ENCODE measurements around the gene MALL.
"Not testable (repeated sequence)": the region's sequence is repeated elsewhere in the genome, so short reads cannot be mapped to it uniquely, and the experiment has no call there.

The MALL gene

GRCh38 chr2:110103061-110103961, 12.3 kb downstream of the MALL start:
- no peaks in the 10 kb centered on the region for H3K9me3 ChIP-seq (ENCODE audit: low read depth, low read length)
- no peak overlapping the region for H3K9ac ChIP-seq (ENCODE audit: insufficient read length)
- no peak overlapping the region for H3K27ac ChIP-seq
- no peak for DNase-seq (ENCODE audit: low read depth, low spot score)
- TF ChIP-seq POLR2AphosphoS5 (IDR thresholded peaks at IDR 0.05; ENCODE audit: borderline replicate concordance, low read depth, low read length): no peak
- no peak for TF ChIP-seq EZH2 (IDR thresholded peaks at IDR 0.05)
- TF ChIP-seq FOXP2 (optimal IDR thresholded peaks at IDR 0.05; ENCODE audit: control extremely low read depth, extremely low read length, insufficient read depth): no peak
- H3K36me3 ChIP-seq (ENCODE audit: insufficient read depth, low read length): no peaks in the 10 kb centered on the region
- no peak overlapping the region for H3K4me3 ChIP-seq

GRCh38 chr2:110101901-110102803, 13.5 kb downstream of the MALL start:
- DNase-seq (ENCODE audit: low read depth, low spot score): no peak

GRCh38 chr2:110101280-110101844, 14.3 kb downstream of the MALL start:
- H3K4me3 ChIP-seq: no peak overlapping the region
- no peak overlapping the region for H3K9ac ChIP-seq (ENCODE audit: insufficient read length)
- no peak overlapping the region for H3K27ac ChIP-seq
- H3K9me3 ChIP-seq (ENCODE audit: low read depth, low read length): no peaks in the 10 kb centered on the region
- TF ChIP-seq POLR2AphosphoS5 (IDR thresholded peaks at IDR 0.05; ENCODE audit: borderline replicate concordance, low read depth, low read length): no peak
- no peak for TF ChIP-seq EZH2 (IDR thresholded peaks at IDR 0.05)
- no peak for TF ChIP-seq FOXP2 (optimal IDR thresholded peaks at IDR 0.05; ENCODE audit: control extremely low read depth, extremely low read length, insufficient read depth)
- no peak for DNase-seq (ENCODE audit: low read depth, low spot score)
- no peaks in the 10 kb centered on the region for H3K36me3 ChIP-seq (ENCODE audit: insufficient read depth, low read length)

More at GRCh38 chr2:110101901-110102803, 13.5 kb downstream of the MALL start:
- Histone ChIP-seq H3K4me3 (no peak overlapping the region), H3K9ac (ENCODE audit: insufficient read length) (no peak overlapping the region), H3K36me3 (ENCODE audit: insufficient read depth, low read length) (no peaks in the 10 kb centered on the region), H3K9me3 (ENCODE audit: low read depth, low read length) (no peaks in the 10 kb centered on the region), H3K27ac (no peak overlapping the region)
- TF ChIP-seq EZH2 (IDR thresholded peaks at IDR 0.05) (no peak), POLR2AphosphoS5 (IDR thresholded peaks at IDR 0.05; ENCODE audit: borderline replicate concordance, low read depth, low read length) (no peak), FOXP2 (optimal IDR thresholded peaks at IDR 0.05; ENCODE audit: control extremely low read depth, extremely low read length, insufficient read depth) (no peak)

DNA sequence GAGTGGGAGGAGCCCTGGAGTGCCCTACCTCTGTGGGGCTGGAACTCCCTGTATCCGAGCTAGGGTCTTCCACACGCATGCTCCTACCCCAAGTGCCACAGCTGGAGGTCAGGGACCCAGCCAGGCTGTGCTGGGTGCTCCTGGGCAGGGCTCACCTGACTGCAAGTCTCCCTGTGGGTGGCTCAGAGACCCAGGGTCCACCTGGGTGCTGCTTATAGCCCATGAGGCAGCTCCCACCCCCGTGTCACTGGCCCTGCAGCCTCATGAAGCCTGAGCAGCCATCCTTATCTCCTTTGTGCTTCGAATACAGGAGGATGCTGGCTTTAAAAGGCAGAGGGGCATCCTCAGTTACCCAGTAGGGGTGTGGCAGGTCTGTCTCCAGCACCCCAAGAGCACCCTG, 14.7 kb downstream of the MALL start:
- H3K36me3 ChIP-seq (ENCODE audit: insufficient read depth, low read length); H3K9me3 ChIP-seq (ENCODE audit: low read depth, low read length); H3K27ac ChIP-seq; DNase-seq (ENCODE audit: low read depth, low spot score); H3K4me3 ChIP-seq; H3K9ac ChIP-seq (ENCODE audit: insufficient read length): not testable (repeated sequence)

GRCh38 chr2:110100480-110100879, 15.1 kb downstream of the MALL start:
- TF ChIP-seq FOXP2 (optimal IDR thresholded peaks at IDR 0.05; ENCODE audit: control extremely low read depth, extremely low read length, insufficient read depth): no peak
- TF ChIP-seq EZH2 (IDR thresholded peaks at IDR 0.05): no peak
- no peak for TF ChIP-seq POLR2AphosphoS5 (IDR thresholded peaks at IDR 0.05; ENCODE audit: borderline replicate concordance, low read depth, low read length)
- Histone ChIP-seq H3K4me3 (no peak overlapping the region), H3K9ac (ENCODE audit: insufficient read length) (no peak overlapping the region), H3K9me3 (ENCODE audit: low read depth, low read length) (no peaks in the 10 kb centered on the region), H3K36me3 (ENCODE audit: insufficient read depth, low read length) (no peaks in the 10 kb centered on the region), H3K27ac (no peak overlapping the region)
- no peak for DNase-seq (ENCODE audit: low read depth, low spot score)

- H3K27ac ChIP-seq: no peak overlapping the region
- H3K9me3 ChIP-seq (ENCODE audit: low read depth, low read length): no peaks in the 10 kb centered on the region
- no peaks in the 10 kb centered on the region for H3K36me3 ChIP-seq (ENCODE audit: insufficient read depth, low read length)
- H3K9ac ChIP-seq (ENCODE audit: insufficient read length): no peak overlapping the region
- H3K4me3 ChIP-seq: no peak overlapping the region
- no peak for DNase-seq (ENCODE audit: low read depth, low spot score)
- TF ChIP-seq FOXP2 (optimal IDR thresholded peaks at IDR 0.05; ENCODE audit: control extremely low read depth, extremely low read length, insufficient read depth) (no peak), EZH2 (IDR thresholded peaks at IDR 0.05) (no peak), POLR2AphosphoS5 (IDR thresholded peaks at IDR 0.05; ENCODE audit: borderline replicate concordance, low read depth, low read length) (no peak)
Measured at GRCh38 chr2:110099471-110100225, 16.0 kb downstream of the MALL start.

DNA sequence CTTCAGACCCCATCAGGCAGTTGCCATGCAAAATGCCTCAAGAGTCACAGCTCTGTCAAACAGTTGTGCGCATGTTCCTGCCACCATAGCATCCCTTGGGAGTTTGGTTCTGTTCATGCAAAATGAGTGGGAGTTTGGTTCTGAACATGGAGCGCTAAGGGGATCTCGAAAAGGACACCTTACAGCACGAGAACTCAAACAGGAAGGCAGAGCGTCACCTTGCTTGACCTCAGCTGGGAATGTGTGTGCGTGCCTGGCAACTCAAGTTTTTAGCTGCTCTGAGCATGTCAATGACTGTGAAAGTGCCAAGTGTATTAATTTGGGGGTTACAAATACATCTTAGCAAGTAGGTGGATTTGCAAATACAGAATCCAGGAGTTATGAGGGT, 16.6 kb downstream of the MALL start:
- no peak overlapping the region for H3K4me3 ChIP-seq
- H3K9ac ChIP-seq (ENCODE audit: insufficient read length): no peak overlapping the region
- no peak for TF ChIP-seq FOXP2 (optimal IDR thresholded peaks at IDR 0.05; ENCODE audit: control extremely low read depth, extremely low read length, insufficient read depth)
- no peak for TF ChIP-seq EZH2 (IDR thresholded peaks at IDR 0.05)
- no peak for TF ChIP-seq POLR2AphosphoS5 (IDR thresholded peaks at IDR 0.05; ENCODE audit: borderline replicate concordance, low read depth, low read length)
- H3K36me3 ChIP-seq (ENCODE audit: insufficient read depth, low read length): no peaks in the 10 kb centered on the region
- DNase-seq (ENCODE audit: low read depth, low spot score): no peak
- H3K9me3 ChIP-seq (ENCODE audit: low read depth, low read length): no peaks in the 10 kb centered on the region
- no peak overlapping the region for H3K27ac ChIP-seq
